HCT116 (cell line): ENCODE measurements around the gene RNASET2. TPM values are rescaled to one million over a fixed set of nuclear protein-coding genes. Genes with fewer than 3 reads are reported as not detected.

Source experiments
- ATAC-seq: fragments of 200-7000 bp; cut with Tn5 transposase; 2 replicates; pipeline ENCODE4 v1.9.1; 2020; ENCODE audit warnings: mild to moderate bottlenecking, moderate library complexity
- BruUV-seq: library from RNA; stranded (reverse); fragments of 400-500 nt; replicated peaks from 2 replicates; lab custom pipeline; 2021; lab: Mats Ljungman, UMichigan
- CTCF ChIA-PET: fragments of 300-600 bp; sonication (Branson Sonifier 250); formaldehyde crosslinking; loops from one replicate; lab custom pipeline; 2021; ENCODE audit warnings: antibody characterized with exemption; lab: Charles Lee
- POLR2A ChIA-PET: fragments of 300-600, 350-600 bp; sonication (Branson Sonifier 250); formaldehyde crosslinking; loops from one replicate; lab custom pipeline; 2021; ENCODE audit warnings: antibody characterized with exemption; lab: Charles Lee
- RAD21 ChIA-PET, 2 experiments: fragments of 300-600 bp; sonication (Branson Sonifier 250); formaldehyde crosslinking; loops; one replicate each; lab custom pipeline; 2023; ENCODE audit warnings: low total read pairs in 2 of 2; ENCODE audit not compliant: uncharacterized antibody in 2 of 2, unreplicated experiment in 2 of 2, low non-redundant PET in 1 of 2; lab: Charles Lee
- DNase-seq: peaks from one replicate; pipeline ENCODE4 v3.0.0-alpha.2; 2010; ENCODE audit warnings: low read depth, low spot score
- H2AFZ ChIP-seq: fragments of 200-600 bp; shearing (Covaris generic), sonication (generic); 2 replicates; pipeline ENCODE4 v1.6.1; 2017; ENCODE audit warnings: low read depth, mixed run types, mixed read lengths, antibody characterized with exemption, low read length; ENCODE audit not compliant: poor library complexity, severe bottlenecking
- H3K27ac ChIP-seq: 2 replicates; pipeline ENCODE4 v1.5.1; 2012; ENCODE audit warnings: low read depth, low read length
- H3K27me3 ChIP-seq: fragments of 200-600 bp; sonication (generic); 2 replicates; pipeline ENCODE4 v1.6.1; 2016; ENCODE audit warnings: mixed run types, low read length, mixed read lengths; ENCODE audit not compliant: insufficient read depth
- H3K36me3 ChIP-seq, 2 experiments: fragments of 200-500 bp in 1 of 2; fragments of 200-600 bp in 1 of 2; sonication (Bioruptor generic) in 1 of 2; sonication (generic) in 1 of 2; 2 replicates each; pipeline versions ENCODE4 v1.5.1 to v1.6.1; 2014 to 2016; ENCODE audit warnings: low read length in 2 of 2, inconsistent platforms in 1 of 2, mixed read lengths in 1 of 2, mixed run types in 1 of 2; ENCODE audit not compliant: insufficient read depth in 2 of 2, control insufficient read depth in 1 of 2
- H3K4me1 ChIP-seq, 2 experiments: fragments of 200-600 bp in 1 of 2; sonication (generic) in 1 of 2; 2 replicates each; pipeline versions ENCODE4 v1.5.1 to v1.6.1; 2012 to 2017; ENCODE audit warnings: low read length in 2 of 2, inconsistent platforms in 1 of 2, mild to moderate bottlenecking in 1 of 2, mixed read lengths in 1 of 2, mixed run types in 1 of 2, moderate library complexity in 1 of 2; ENCODE audit not compliant: insufficient read depth in 2 of 2, control insufficient read depth in 1 of 2
- H3K4me2 ChIP-seq: fragments of 200-600 bp; sonication (generic); 2 replicates; pipeline ENCODE4 v1.6.1; 2017; ENCODE audit warnings: mixed run types, low read length, mixed read lengths
- H3K4me3 ChIP-seq, 2 experiments: fragments of 200-600 bp in 1 of 2; sonication (generic) in 1 of 2; replicated peaks in 1 of 2; 2 replicates each; pipeline ENCODE4 v1.5.1; 2011 to 2016; ENCODE audit warnings: low read length in 2 of 2, control low read depth in 1 of 2, low read depth in 1 of 2, mild to moderate bottlenecking in 1 of 2, mixed read lengths in 1 of 2, mixed run types in 1 of 2
- H3K79me2 ChIP-seq: fragments of 200-600 bp; sonication (generic); 2 replicates; pipeline ENCODE4 v1.6.1; 2017; ENCODE audit warnings: mild to moderate bottlenecking, mixed run types, low read length, moderate library complexity, mixed read lengths; ENCODE audit not compliant: insufficient read depth
- H3K9ac ChIP-seq: fragments of 200-600 bp; sonication (generic); 2 replicates; pipeline ENCODE4 v1.6.1; 2016; ENCODE audit warnings: low read length, mixed read lengths
- H3K9me2 ChIP-seq: fragments of 200-600 bp; sonication (generic), shearing (Covaris generic); 2 replicates; pipeline ENCODE4 v1.6.1; 2017; ENCODE audit warnings: mixed run types, mild to moderate bottlenecking, moderate library complexity; ENCODE audit not compliant: insufficient read depth
- H3K9me3 ChIP-seq, 2 experiments: fragments of 200-500 bp in 1 of 2; fragments of 200-600 bp in 1 of 2; sonication (Bioruptor generic) in 1 of 2; sonication (generic) in 1 of 2; 2 replicates each; pipeline ENCODE4 v1.6.1; 2014 to 2017; ENCODE audit warnings: low read length in 2 of 2, mixed read lengths in 2 of 2, inconsistent platforms in 1 of 2, low read depth in 1 of 2, mild to moderate bottlenecking in 1 of 2, mixed run types in 1 of 2, moderate library complexity in 1 of 2; ENCODE audit not compliant: control insufficient read depth in 1 of 2, insufficient read depth in 1 of 2
- H4K20me1 ChIP-seq: fragments of 200-600 bp; sonication (generic), shearing (Covaris generic); 2 replicates; pipeline ENCODE4 v1.6.1; 2017; ENCODE audit warnings: mixed run types, mild to moderate bottlenecking, moderate library complexity; ENCODE audit not compliant: insufficient read depth
- CEBPB ChIP-seq: IDR thresholded peaks from 2 replicates; pipeline ENCODE4 v1.6.1; 2012; ENCODE audit warnings: low read depth
- ELF1 ChIP-seq: IDR thresholded peaks from 2 replicates; pipeline ENCODE4 v1.6.1; 2012; ENCODE audit warnings: low read depth, borderline replicate concordance
- EZH2 ChIP-seq: fragments of 200-600 bp; sonication (generic); IDR thresholded peaks from 2 replicates; pipeline ENCODE4 v1.6.1; 2017; ENCODE audit warnings: antibody characterized with exemption, mixed run types
- EZH2phosphoT487 ChIP-seq: fragments of 200-600 bp; IDR thresholded peaks from 2 replicates; pipeline ENCODE4 v1.6.1; 2018; ENCODE audit warnings: antibody characterized with exemption, borderline replicate concordance
- JUND ChIP-seq: IDR thresholded peaks from 2 replicates; pipeline ENCODE4 v1.6.1; 2012
- POLR2A ChIP-seq: IDR thresholded peaks from 2 replicates; pipeline ENCODE4 v1.7.0; 2011; ENCODE audit warnings: borderline replicate concordance; ENCODE audit not compliant: insufficient read depth, insufficient read length; ENCODE audit errors: extremely low read depth
- POLR2AphosphoS5 ChIP-seq: IDR thresholded peaks from 2 replicates; pipeline ENCODE4 v1.6.1; 2011; ENCODE audit warnings: mild to moderate bottlenecking, low read depth, low read length, moderate library complexity
- RAD21 ChIP-seq: IDR thresholded peaks from 2 replicates; pipeline ENCODE4 v1.6.1; 2012; ENCODE audit warnings: low read depth, mild to moderate bottlenecking
- TCF7L2 ChIP-seq: IDR thresholded peaks from 2 replicates; pipeline ENCODE4 v1.7.0; 2011; ENCODE audit warnings: borderline replicate concordance, inconsistent platforms; ENCODE audit not compliant: insufficient read depth, insufficient read length; ENCODE audit errors: extremely low read depth
- YY1 ChIP-seq: IDR thresholded peaks from 2 replicates; pipeline ENCODE4 v1.6.1; 2011; ENCODE audit warnings: low read length, low read depth, moderate library complexity, mild to moderate bottlenecking; ENCODE audit not compliant: insufficient replicate concordance; ENCODE audit errors: extremely low read depth
- intact Hi-C: fragments of 100-400 bp; cut with micrococcal nuclease; formaldehyde crosslinking; loops from 2 replicates; pipeline ENCODE4 v1.10.0; 2022
- total RNA-seq: library from RNA; stranded (reverse); gene quantifications from one replicate; pipeline ENCODE4 v1.2.1, GENCODE V29; 2021; ENCODE audit not compliant: unreplicated experiment
- TF ChIP-seq, protein P1 (sequence below): IDR thresholded peaks from 2 replicates; pipeline ENCODE4 v1.6.1; 2012; ENCODE audit warnings: low read depth

Gene RNASET2
- total RNA-seq, 1 experiment from 2014 or later: 32.8 TPM

DNA sequence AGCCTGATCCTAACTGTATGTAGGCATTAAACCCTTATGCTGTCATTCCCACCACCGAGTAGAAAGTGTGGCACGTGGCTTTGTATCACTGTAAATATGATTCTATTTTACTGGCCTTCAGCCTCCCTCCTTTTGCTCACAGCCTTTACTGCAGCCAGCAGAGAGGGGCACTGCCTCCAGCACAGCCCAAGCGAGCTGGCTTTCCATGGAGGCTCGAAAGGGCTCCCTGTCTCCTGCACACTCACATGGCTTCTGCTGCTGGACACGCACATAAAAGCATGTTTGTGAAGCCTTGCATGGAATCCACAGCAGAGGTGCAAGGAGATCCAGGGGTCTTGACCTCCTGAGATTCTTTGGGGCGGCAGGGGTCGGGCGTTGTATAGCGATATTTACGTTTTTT is 51.3 kb downstream of the RNASET2 start:
- Histone ChIP-seq H4K20me1 (no peaks in the 10 kb centered on the region), H3K4me2 (no peak overlapping the region), H3K79me2 (no peaks in the 10 kb centered on the region), H3K27ac (no peak overlapping the region), H2AFZ (no peak overlapping the region), H3K4me1 (no peaks in the 10 kb centered on the region), H3K27me3 (no peaks in the 10 kb centered on the region), H3K9me2 (no peaks in the 10 kb centered on the region), H3K9ac (no peak overlapping the region), H3K9me3 (no peaks in the 10 kb centered on the region), H3K36me3 (no peaks in the 10 kb centered on the region)
- ATAC-seq (no peak), DNase-seq (no peak)
- CTCF ChIA-PET: no interaction called here
- POLR2A ChIA-PET: no interaction called here
- RAD21 ChIA-PET: no interaction called here
- intact Hi-C loops: no loop called here
- no TSS peak for BruUV-seq
- TF ChIP-seq JUND (no peak), YY1 (no peak), ELF1 (no peak), EZH2 (no peak), TCF7L2 (no peak), CEBPB (no peak), RAD21 (no peak), POLR2AphosphoS5 (no peak), POLR2A (no peak), EZH2phosphoT487 (no peak)
- TF ChIP-seq, protein P1, sequence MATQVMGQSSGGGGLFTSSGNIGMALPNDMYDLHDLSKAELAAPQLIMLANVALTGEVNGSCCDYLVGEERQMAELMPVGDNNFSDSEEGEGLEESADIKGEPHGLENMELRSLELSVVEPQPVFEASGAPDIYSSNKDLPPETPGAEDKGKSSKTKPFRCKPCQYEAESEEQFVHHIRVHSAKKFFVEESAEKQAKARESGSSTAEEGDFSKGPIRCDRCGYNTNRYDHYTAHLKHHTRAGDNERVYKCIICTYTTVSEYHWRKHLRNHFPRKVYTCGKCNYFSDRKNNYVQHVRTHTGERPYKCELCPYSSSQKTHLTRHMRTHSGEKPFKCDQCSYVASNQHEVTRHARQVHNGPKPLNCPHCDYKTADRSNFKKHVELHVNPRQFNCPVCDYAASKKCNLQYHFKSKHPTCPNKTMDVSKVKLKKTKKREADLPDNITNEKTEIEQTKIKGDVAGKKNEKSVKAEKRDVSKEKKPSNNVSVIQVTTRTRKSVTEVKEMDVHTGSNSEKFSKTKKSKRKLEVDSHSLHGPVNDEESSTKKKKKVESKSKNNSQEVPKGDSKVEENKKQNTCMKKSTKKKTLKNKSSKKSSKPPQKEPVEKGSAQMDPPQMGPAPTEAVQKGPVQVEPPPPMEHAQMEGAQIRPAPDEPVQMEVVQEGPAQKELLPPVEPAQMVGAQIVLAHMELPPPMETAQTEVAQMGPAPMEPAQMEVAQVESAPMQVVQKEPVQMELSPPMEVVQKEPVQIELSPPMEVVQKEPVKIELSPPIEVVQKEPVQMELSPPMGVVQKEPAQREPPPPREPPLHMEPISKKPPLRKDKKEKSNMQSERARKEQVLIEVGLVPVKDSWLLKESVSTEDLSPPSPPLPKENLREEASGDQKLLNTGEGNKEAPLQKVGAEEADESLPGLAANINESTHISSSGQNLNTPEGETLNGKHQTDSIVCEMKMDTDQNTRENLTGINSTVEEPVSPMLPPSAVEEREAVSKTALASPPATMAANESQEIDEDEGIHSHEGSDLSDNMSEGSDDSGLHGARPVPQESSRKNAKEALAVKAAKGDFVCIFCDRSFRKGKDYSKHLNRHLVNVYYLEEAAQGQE: no peak
- TF ChIP-seq, all 23 proteins: peak for 0
- no peak overlapping the region for H3K4me3 ChIP-seq
